ENCODE data around the gene FKBP7. TPM values are rescaled to one million over a fixed set of nuclear protein-coding genes. Genes with fewer than 3 reads are reported as not detected.

FKBP7 gene
- total and polyA plus RNA-seq, 2 of the 8 experiments (the other 6 are each of a cell fraction or from before 2014, with no cell fraction given), result 3.6 to 7.0 TPM

DNA sequence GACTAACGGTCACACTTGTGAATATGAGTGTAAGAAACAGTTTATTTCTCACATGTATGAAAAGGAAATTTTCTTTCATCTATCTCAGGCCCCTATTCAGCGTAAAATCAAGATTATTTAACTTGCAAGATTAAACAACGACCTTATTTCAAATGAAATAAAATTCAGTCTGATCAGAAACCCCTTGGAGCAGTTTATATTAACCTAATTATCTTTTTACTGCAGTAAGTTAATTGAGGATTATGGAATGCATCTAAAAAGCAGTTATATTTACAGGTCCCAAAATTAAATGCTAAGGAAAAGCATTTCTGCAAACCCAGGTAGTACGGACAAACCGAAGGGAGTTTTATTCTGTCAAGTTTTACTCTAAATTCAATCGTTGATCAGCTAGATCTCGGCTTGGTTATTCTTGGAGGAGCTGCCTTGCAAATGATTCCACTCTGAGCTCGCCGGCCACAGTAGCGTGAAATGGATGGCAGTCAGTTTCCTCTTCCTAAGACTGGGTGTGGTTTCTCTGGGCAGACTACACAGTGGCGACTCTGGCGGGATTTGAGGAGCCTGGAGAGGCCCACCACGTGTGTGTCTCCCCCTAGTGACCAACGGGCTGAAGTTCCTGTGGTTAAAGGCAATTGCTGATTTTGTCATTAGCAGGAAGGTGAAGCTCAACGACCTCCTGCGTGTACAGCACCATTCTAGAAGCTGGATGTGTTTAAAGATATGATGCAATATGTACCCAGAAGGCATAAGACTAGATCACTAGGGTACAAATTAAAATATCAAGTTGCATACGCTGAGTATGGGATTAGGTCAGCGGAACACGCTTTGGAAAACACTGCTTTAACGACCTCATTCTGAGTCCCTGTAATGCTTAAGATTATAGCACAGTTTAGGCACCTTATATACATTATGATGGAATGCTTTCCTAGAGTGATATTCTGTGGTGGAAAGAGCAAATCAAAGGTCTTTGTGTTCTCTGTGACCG, 63.8 kb downstream of the FKBP7 start:
- no peak overlapping the region for H4K5ac ChIP-seq (ENCODE audit: insufficient read length, low read depth, low read length)
- H2BK15ac ChIP-seq (ENCODE audit: low read length), result no peak overlapping the region
- no peaks in the 10 kb centered on the region for H4K20me1 ChIP-seq (replicated peaks in 1 of 2; ENCODE audit: control insufficient read depth in 1 of 2, insufficient read depth in 2 of 2, low read length in 2 of 2)
- no peak overlapping the region for H3K4ac ChIP-seq (replicated peaks; ENCODE audit: insufficient read length, low read depth, low read length)
- no peak overlapping the region for H4K8ac ChIP-seq (ENCODE audit: extremely low read depth, insufficient read depth, low read length)
- H3K79me2 ChIP-seq (ENCODE audit: control insufficient read depth in 1 of 2, insufficient read depth in 2 of 2, low read length in 2 of 2), result no peaks in the 10 kb centered on the region
- ChIA-PET CTCF (ENCODE audit: partially characterized antibody) (interaction anchor here (0.6 to 7.9 kb wide), 50 partner anchors 9 to 1391 kb away, joined by 3 to 64 read pairs (median 4); partner anchors contain the start of gene RBM45), POLR2A (ENCODE audit: partially characterized antibody) (interaction anchor here (0.5 to 3.2 kb wide), 17 partner anchors 9 to 630 kb away, joined by 3 to 30 read pairs (median 3); partner anchors contain the start of genes PJVK, PRKRA and RBM45)
- H3K79me1 ChIP-seq (ENCODE audit: low read depth, low read length), result no peaks in the 10 kb centered on the region
- no peak overlapping the region for H3K56ac ChIP-seq (replicated peaks; ENCODE audit: insufficient read length, low read depth, low read length)
- no peak overlapping the region for H2BK12ac ChIP-seq (ENCODE audit: low read depth, low read length)
- FAIRE-seq (peak; percentile 90), DNase-seq (ENCODE audit: low read depth in 1 of 2, low spot score in 2 of 2) (peak; percentile 66 to 88)
- no peak overlapping the region for H2BK5ac ChIP-seq (ENCODE audit: low read depth, low read length)
- no peaks in the 10 kb centered on the region; the same call in 1 of the 2 replicates for H3K23me2 ChIP-seq (ENCODE audit: low read depth, low read length)
- peaks cover 0 to 2% (median 0%) of the 10 kb centered on the region in 4 experiments; a peak in 1 of 7 replicates for H3K4me1 ChIP-seq (replicated peaks in 1 of 4; ENCODE audit: control insufficient read depth in 3 of 4, insufficient read depth in 4 of 4, low read length in 3 of 4)
- no peak overlapping the region for H3K14ac ChIP-seq (ENCODE audit: insufficient read length)
- no peaks in the 10 kb centered on the region for H3K27me3 ChIP-seq (replicated peaks in 1 of 4; ENCODE audit: control insufficient read depth in 3 of 4, extremely low read depth in 1 of 4, insufficient read depth in 3 of 4, low read length in 3 of 4)
- H2BK20ac ChIP-seq (ENCODE audit: low read length), result no peak overlapping the region
- no peak overlapping the region for H3K27ac ChIP-seq (ENCODE audit: low read depth, low read length)
- H3K4me2 ChIP-seq (ENCODE audit: insufficient read depth in 1 of 2, low read depth in 2 of 2, low read length in 2 of 2), result peak overlapping the region; percentile 35 to 76
- no peak overlapping the region for H4K91ac ChIP-seq (replicated peaks; ENCODE audit: insufficient read length, low read length)
- H3K9me3 ChIP-seq (ENCODE audit: insufficient read depth in 2 of 2, low read depth in 1 of 2, low read length in 1 of 2), result no peaks in the 10 kb centered on the region
- no peak overlapping the region for H2BK120ac ChIP-seq (replicated peaks; ENCODE audit: low read depth, low read length)
- H3K18ac ChIP-seq (ENCODE audit: extremely low read depth, low read length), result no peak overlapping the region
- no peaks in the 10 kb centered on the region for H3K36me3 ChIP-seq (ENCODE audit: control insufficient read depth in 2 of 4, insufficient read depth in 4 of 4, low read length in 3 of 4)
- H2AFZ ChIP-seq (ENCODE audit: low read length), result peak overlapping the region; percentile 70
- H3K4me3 ChIP-seq (ENCODE audit: extremely low read depth in 1 of 4, insufficient read depth in 2 of 4, low read depth in 3 of 4, low read length in 4 of 4), result peak overlapping the region; percentile 42 to 75 (median 62)
- no peak overlapping the region for H3K23ac ChIP-seq (ENCODE audit: insufficient read length)
- peak overlapping the region in 2 of 4 experiments; percentile 45 to 82; a peak in 4 of 7 replicates for H3K9ac ChIP-seq (replicated peaks in 1 of 4; ENCODE audit: extremely low read depth in 1 of 4, low read depth in 3 of 4, low read length in 3 of 4)
- 27% methylated on average over 21 of the region's 21 CpGs; no CpG with 5 or more reads in 1 of the 2 experiments for WGBS, 2 experiments (ENCODE audit: extremely low coverage in 1 of 2, insufficient coverage in 1 of 2, insufficient read length in 1 of 2, insufficient replicate concordance in 2 of 2, low coverage in 1 of 2, low lambda C conversion rate in 2 of 2, missing lambda C conversion rate in 1 of 2)
- no peak overlapping the region for H2AK5ac ChIP-seq (ENCODE audit: low read depth, low read length)
- TF ChIP-seq CEBPB (IDR thresholded peaks at IDR 0.05; ENCODE audit: low read depth, low read length) (peak; percentile 57; the same call in 1 of the 2 replicates), JUN (IDR thresholded peaks at IDR 0.05; ENCODE audit: low read depth, low read length) (no peak), RNF2 (IDR thresholded peaks at IDR 0.05; ENCODE audit: borderline replicate concordance, low read depth, low read length, missing control alignments, poor library complexity, severe bottlenecking) (no peak), SP1 (IDR thresholded peaks at IDR 0.05; ENCODE audit: low read depth, low read length) (no peak), CHD2 (IDR thresholded peaks at IDR 0.05; ENCODE audit: low read length) (no peak), ZNF274 (IDR thresholded peaks at IDR 0.05; ENCODE audit: borderline replicate concordance, extremely low read depth, low read length) (no peak), SUZ12 (IDR thresholded peaks at IDR 0.05; ENCODE audit: low read length) (no peak), NANOG (IDR thresholded peaks at IDR 0.05; ENCODE audit: insufficient read depth, low read depth, low read length, poor library complexity, severe bottlenecking) (no peak), POU5F1 (IDR thresholded peaks at IDR 0.05; ENCODE audit: low read depth, low read length) (no peak), KDM5A (IDR thresholded peaks at IDR 0.05; ENCODE audit: low read length) (no peak), TAF1 (IDR thresholded peaks at IDR 0.05; ENCODE audit: low read depth, low read length) (peak; percentile 77)

All from H1 (cell line).